Caco-2 (cell line): ENCODE data around the gene OLFM1. TPM values are rescaled to one million over a fixed set of nuclear protein-coding genes. Genes with fewer than 3 reads are reported as not detected.

Experiments
- BruUV-seq: library from RNA; stranded (reverse); fragments of 400-500 nt; replicated peaks from 2 replicates; lab custom pipeline; 2021; lab: Mats Ljungman, UMichigan
- CTCF ChIA-PET: fragments of 300-600 bp; sonication (Branson Sonifier 250); formaldehyde crosslinking; loops from one replicate; lab custom pipeline; 2022; ENCODE audit warnings: antibody characterized with exemption; lab: Charles Lee
- POLR2A ChIA-PET: fragments of 300-600 bp; sonication (Branson Sonifier 250); formaldehyde crosslinking; loops from one replicate; lab custom pipeline; 2022; ENCODE audit warnings: antibody characterized with exemption; lab: Charles Lee
- DNase-seq, 2 experiments: peaks; one replicate each; pipeline versions ENCODE4 v3.0.0 to v3.0.0-alpha.2; 2020 to 2022
- H3K27me3 ChIP-seq: replicated peaks from 2 replicates; pipeline ENCODE4 v1.6.0; 2011; ENCODE audit warnings: low read length; ENCODE audit not compliant: control insufficient read depth, insufficient read depth
- H3K36me3 ChIP-seq: 2 replicates; pipeline ENCODE4 v1.5.1; 2011; ENCODE audit warnings: low read length; ENCODE audit not compliant: control insufficient read depth, insufficient read depth
- H3K4me1 ChIP-seq: fragments of 250-450 bp; sonication (Bioruptor Pico); 2 replicates; pipeline ENCODE4 v1.5.1; 2020; ENCODE audit warnings: mild to moderate bottlenecking
- H3K4me3 ChIP-seq: 2 replicates; pipeline ENCODE4 v1.5.1; 2011; ENCODE audit warnings: low read depth, mild to moderate bottlenecking, control low read depth, low read length
- H3K9me3 ChIP-seq: fragments of 250-450 bp; sonication (Bioruptor Pico); 2 replicates; pipeline ENCODE4 v1.5.1; 2020; ENCODE audit warnings: mild to moderate bottlenecking, moderate library complexity
- H3K27ac Mint-ChIP-seq: one replicate; pipeline ENCODE4 v1.8.0; 2022; ENCODE audit warnings: mixed read lengths; ENCODE audit not compliant: unreplicated experiment
- H3K27me3 Mint-ChIP-seq: one replicate; pipeline ENCODE4 v1.8.0; 2022; ENCODE audit warnings: mixed read lengths; ENCODE audit not compliant: insufficient read depth, unreplicated experiment
- H3K36me3 Mint-ChIP-seq: one replicate; pipeline ENCODE4 v1.8.0; 2022; ENCODE audit warnings: mild to moderate bottlenecking, mixed read lengths; ENCODE audit not compliant: insufficient read depth, unreplicated experiment
- H3K4me1 Mint-ChIP-seq: one replicate; pipeline ENCODE4 v1.8.0; 2022; ENCODE audit warnings: low read depth, mixed read lengths; ENCODE audit not compliant: unreplicated experiment
- H3K4me3 Mint-ChIP-seq: one replicate; pipeline ENCODE4 v1.8.0; 2022; ENCODE audit warnings: mild to moderate bottlenecking, moderate library complexity, mixed read lengths; ENCODE audit not compliant: unreplicated experiment
- H3K9me3 Mint-ChIP-seq: one replicate; pipeline ENCODE4 v1.8.0; 2022; ENCODE audit warnings: mixed read lengths; ENCODE audit not compliant: unreplicated experiment
- intact Hi-C: fragments of 100-400 bp; cut with micrococcal nuclease; formaldehyde crosslinking; loops from one replicate; pipeline ENCODE4 v1.10.0; 2022; ENCODE audit not compliant: unreplicated experiment
- total RNA-seq: library from RNA; stranded (reverse); gene quantifications from 2 replicates; pipeline ENCODE4 v1.2.3, GENCODE V29; 2022
- TF ChIP-seq, protein P1 (sequence below), 2 experiments: fragments of 200-600 bp in 1 of 2; IDR thresholded peaks; 1 replicate in 1 of 2; 2 replicates in 1 of 2; pipeline versions ENCODE4 v1.5.1 to v1.8.0; 2011 to 2022; ENCODE audit warnings: antibody characterized with exemption in 1 of 2, control low read depth in 1 of 2, inconsistent platforms in 1 of 2, low read depth in 1 of 2, low read length in 1 of 2, mild to moderate bottlenecking in 1 of 2, moderate library complexity in 1 of 2; ENCODE audit not compliant: insufficient read depth in 1 of 2, severe bottlenecking in 1 of 2, unreplicated experiment in 1 of 2

The OLFM1 gene
- total RNA-seq, 1 experiment from 2014 or later: not detected

- H3K9me3 Mint-ChIP-seq: peaks cover 19% of the 10 kb centered on the region
- DNase-seq: peak in 1 of 2 experiments; percentile 22
- Histone ChIP-seq H3K4me1 (no peaks in the 10 kb centered on the region), H3K4me3 (no peak overlapping the region), H3K36me3 (no peaks in the 10 kb centered on the region), H3K27me3 (no peaks in the 10 kb centered on the region), H3K9me3 (0 out of 2 replicates have a peak, but pooled peaks cover 7% of the 10 kb centered on the region)
- POLR2A ChIA-PET: no interaction called here
- H3K27me3 Mint-ChIP-seq: peaks cover 31% of the 10 kb centered on the region
- no TSS peak for BruUV-seq
- no peaks in the 10 kb centered on the region for H3K36me3 Mint-ChIP-seq
- CTCF ChIA-PET: no interaction called here
- TF ChIP-seq, protein P1, sequence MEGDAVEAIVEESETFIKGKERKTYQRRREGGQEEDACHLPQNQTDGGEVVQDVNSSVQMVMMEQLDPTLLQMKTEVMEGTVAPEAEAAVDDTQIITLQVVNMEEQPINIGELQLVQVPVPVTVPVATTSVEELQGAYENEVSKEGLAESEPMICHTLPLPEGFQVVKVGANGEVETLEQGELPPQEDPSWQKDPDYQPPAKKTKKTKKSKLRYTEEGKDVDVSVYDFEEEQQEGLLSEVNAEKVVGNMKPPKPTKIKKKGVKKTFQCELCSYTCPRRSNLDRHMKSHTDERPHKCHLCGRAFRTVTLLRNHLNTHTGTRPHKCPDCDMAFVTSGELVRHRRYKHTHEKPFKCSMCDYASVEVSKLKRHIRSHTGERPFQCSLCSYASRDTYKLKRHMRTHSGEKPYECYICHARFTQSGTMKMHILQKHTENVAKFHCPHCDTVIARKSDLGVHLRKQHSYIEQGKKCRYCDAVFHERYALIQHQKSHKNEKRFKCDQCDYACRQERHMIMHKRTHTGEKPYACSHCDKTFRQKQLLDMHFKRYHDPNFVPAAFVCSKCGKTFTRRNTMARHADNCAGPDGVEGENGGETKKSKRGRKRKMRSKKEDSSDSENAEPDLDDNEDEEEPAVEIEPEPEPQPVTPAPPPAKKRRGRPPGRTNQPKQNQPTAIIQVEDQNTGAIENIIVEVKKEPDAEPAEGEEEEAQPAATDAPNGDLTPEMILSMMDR (IDR thresholded peaks at IDR 0.05; ENCODE audit: insufficient read depth in 1 of 2, low read depth in 1 of 2, low read length in 1 of 2, severe bottlenecking in 1 of 2, unreplicated experiment in 1 of 2): no peak
- H3K27ac Mint-ChIP-seq: no peak overlapping the region
- intact Hi-C loops: no loop called here
- H3K4me3 Mint-ChIP-seq: no peak overlapping the region
- no peaks in the 10 kb centered on the region for H3K4me1 Mint-ChIP-seq
These were observed 18.6 kb upstream of the OLFM1 start for GRCh38 chr9:135068776-135069415.

DNA sequence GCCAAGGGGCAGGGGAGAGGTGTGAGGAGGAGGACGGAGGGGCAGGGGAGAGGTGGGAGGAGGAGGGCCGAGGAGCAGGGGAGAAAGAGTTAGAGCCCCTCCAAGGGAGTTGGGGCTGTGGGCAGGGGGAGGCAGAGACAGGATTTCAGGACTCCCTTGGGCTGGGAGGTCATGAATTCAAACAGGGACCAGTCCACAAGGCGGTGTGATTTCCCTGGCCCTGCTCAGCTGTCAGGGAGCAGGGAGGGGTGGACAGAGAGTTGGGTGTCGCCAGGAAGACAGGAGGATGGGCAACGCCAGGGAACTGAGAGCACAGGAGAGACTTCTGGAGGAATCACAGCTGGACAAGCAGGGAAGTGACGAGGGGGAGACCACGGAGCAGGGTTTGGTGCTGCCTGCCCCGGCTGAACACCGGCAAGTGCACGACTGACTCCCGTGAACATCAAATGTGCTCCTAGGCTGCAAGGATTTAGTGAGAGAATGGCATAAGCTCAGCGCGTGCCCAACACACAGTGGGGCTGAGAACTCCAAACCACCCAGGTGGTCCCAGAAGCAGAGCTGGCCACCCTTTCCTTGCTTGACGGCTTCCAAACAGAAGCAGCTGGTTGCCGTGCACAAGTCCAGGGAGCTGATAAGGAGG is 17.8 kb upstream of the OLFM1 start:
- Mint-ChIP-seq H3K4me1 (no peaks in the 10 kb centered on the region), H3K27me3 (peaks cover 31% of the 10 kb centered on the region), H3K9me3 (peaks cover 11% of the 10 kb centered on the region), H3K27ac (no peak overlapping the region), H3K36me3 (peaks cover 2% of the 10 kb centered on the region), H3K4me3 (no peak overlapping the region)
- Histone ChIP-seq H3K4me3 (no peak overlapping the region), H3K9me3 (0 out of 2 replicates have a peak, but pooled peaks cover 7% of the 10 kb centered on the region), H3K4me1 (no peaks in the 10 kb centered on the region), H3K27me3 (no peaks in the 10 kb centered on the region), H3K36me3 (no peaks in the 10 kb centered on the region)
- TF ChIP-seq, protein P1 (IDR thresholded peaks at IDR 0.05; ENCODE audit: insufficient read depth in 1 of 2, low read depth in 1 of 2, low read length in 1 of 2, severe bottlenecking in 1 of 2, unreplicated experiment in 1 of 2): no peak
- ChIA-PET CTCF (no interaction called here), POLR2A (no interaction called here)
- intact Hi-C loops: no loop called here
- DNase-seq: peak in 1 of 2 experiments; percentile 25
- no TSS peak for BruUV-seq

DNA sequence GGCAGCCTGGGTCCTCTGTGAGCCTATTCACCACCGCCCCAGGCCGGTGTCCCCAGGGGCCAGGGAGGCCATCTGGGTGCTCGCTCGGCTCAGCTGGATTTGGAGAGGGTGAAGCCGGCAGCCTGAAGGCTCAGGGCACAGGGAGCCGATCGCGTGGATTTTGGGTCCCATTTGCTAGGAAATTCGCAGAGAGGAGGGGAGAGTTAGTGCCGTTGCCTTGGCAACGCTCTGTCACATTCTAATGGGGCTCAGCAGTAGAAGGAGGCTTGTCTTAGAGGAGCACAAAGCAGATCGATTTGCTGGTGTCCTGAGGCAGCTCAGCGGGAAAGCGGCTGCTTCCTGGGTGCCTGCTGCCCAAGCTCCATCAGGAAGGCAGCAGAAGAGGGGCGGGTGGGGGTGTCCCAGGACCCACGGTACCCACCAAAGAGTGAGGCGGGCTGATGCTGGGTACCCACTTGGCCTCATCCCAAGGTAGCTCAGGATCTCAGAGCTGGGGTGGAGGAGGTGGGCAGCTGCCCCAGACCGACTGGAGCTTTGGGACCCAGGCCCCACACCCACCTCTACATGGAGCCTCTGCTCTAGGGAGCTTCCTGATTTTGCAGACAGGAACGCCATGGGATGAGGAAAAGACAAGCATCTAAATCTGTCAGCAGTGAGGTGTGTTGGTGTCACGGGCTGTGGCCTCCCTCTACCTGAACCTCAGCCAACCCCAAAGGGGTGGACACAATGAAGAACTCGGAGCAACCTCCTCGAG is 17.1 kb upstream of the OLFM1 start:
- H3K27me3 ChIP-seq: no peaks in the 10 kb centered on the region
- H3K27me3 Mint-ChIP-seq: peaks cover 31% of the 10 kb centered on the region
- BruUV-seq: no TSS peak

More for the DNA sequence above, 17.1 kb upstream of the OLFM1 start:
- H3K27ac Mint-ChIP-seq: no peak overlapping the region
- peaks cover 10% of the 10 kb centered on the region for H3K9me3 Mint-ChIP-seq
- ChIA-PET POLR2A (no interaction called here), CTCF (no interaction called here)
- intact Hi-C loops: no loop called here
- DNase-seq: peak in 1 of 2 experiments; percentile 11
- Histone ChIP-seq H3K4me3 (no peak overlapping the region), H3K9me3 (no peaks in the 10 kb centered on the region), H3K4me1 (no peaks in the 10 kb centered on the region), H3K36me3 (no peaks in the 10 kb centered on the region)
- H3K4me1 Mint-ChIP-seq: no peaks in the 10 kb centered on the region
- TF ChIP-seq, protein P1 (IDR thresholded peaks at IDR 0.05; ENCODE audit: insufficient read depth in 1 of 2, low read depth in 1 of 2, low read length in 1 of 2, severe bottlenecking in 1 of 2, unreplicated experiment in 1 of 2): no peak
- peaks cover 6% of the 10 kb centered on the region for H3K36me3 Mint-ChIP-seq
- H3K4me3 Mint-ChIP-seq: no peak overlapping the region
